ENCODE measurements around the gene CCR6.

DNA sequence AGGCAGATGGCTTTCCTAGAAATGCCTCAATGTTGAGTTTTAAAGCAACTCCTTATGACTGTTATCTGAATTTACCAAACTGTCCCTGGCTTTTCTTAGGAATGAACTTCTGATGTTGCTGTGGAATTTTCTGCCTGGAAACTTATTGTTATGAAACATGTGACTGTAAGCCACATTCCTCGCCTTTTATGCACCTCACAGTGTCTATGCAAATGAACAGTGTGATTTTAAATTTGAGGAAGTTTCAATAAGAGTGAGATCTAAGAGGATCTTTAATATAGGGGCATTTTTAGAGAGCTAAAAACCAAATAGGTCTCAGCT, 2.4 kb upstream of the CCR6 start:
- TF ChIP-seq, protein P1, sequence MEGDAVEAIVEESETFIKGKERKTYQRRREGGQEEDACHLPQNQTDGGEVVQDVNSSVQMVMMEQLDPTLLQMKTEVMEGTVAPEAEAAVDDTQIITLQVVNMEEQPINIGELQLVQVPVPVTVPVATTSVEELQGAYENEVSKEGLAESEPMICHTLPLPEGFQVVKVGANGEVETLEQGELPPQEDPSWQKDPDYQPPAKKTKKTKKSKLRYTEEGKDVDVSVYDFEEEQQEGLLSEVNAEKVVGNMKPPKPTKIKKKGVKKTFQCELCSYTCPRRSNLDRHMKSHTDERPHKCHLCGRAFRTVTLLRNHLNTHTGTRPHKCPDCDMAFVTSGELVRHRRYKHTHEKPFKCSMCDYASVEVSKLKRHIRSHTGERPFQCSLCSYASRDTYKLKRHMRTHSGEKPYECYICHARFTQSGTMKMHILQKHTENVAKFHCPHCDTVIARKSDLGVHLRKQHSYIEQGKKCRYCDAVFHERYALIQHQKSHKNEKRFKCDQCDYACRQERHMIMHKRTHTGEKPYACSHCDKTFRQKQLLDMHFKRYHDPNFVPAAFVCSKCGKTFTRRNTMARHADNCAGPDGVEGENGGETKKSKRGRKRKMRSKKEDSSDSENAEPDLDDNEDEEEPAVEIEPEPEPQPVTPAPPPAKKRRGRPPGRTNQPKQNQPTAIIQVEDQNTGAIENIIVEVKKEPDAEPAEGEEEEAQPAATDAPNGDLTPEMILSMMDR (conservative IDR thresholded peaks at IDR 0.05; ENCODE audit: low read length) = no peak
- TF ChIP-seq EZH2phosphoT487 (IDR thresholded peaks at IDR 0.05; ENCODE audit: borderline replicate concordance, low read depth, low read length) = no peak

Measured in OCI-LY7 (cell line).